Ishikawa (cell line): ENCODE measurements around the gene SV2B.

Source experiments
- CREB1 ChIP-seq: IDR thresholded peaks from 2 replicates; pipeline ENCODE4 v1.6.1; 2012; ENCODE audit warnings: low read depth
- EGR1 ChIP-seq: IDR thresholded peaks from 2 replicates; pipeline ENCODE4 v1.6.1; 2012
- EP300 ChIP-seq: IDR thresholded peaks from 2 replicates; pipeline ENCODE4 v1.6.1; 2012; ENCODE audit warnings: borderline replicate concordance
- FOXM1 ChIP-seq: IDR thresholded peaks from 2 replicates; pipeline ENCODE4 v1.6.1; 2012; ENCODE audit warnings: low read depth, borderline replicate concordance
- MAX ChIP-seq: IDR thresholded peaks from 2 replicates; pipeline ENCODE4 v1.6.1; 2012
- REST ChIP-seq: IDR thresholded peaks from 2 replicates; pipeline ENCODE4 v1.6.1; 2012; ENCODE audit warnings: low read depth, mild to moderate bottlenecking
- TAF1 ChIP-seq: IDR thresholded peaks from 2 replicates; pipeline ENCODE4 v1.6.1; 2012; ENCODE audit warnings: low read depth, mild to moderate bottlenecking
- TCF12 ChIP-seq: IDR thresholded peaks from 2 replicates; pipeline ENCODE4 v1.6.1; 2012; ENCODE audit warnings: low read depth
- ZBTB7A ChIP-seq: IDR thresholded peaks from 2 replicates; pipeline ENCODE4 v1.6.1; 2012; ENCODE audit warnings: low read depth

- no peak for TF ChIP-seq MAX
- TF ChIP-seq FOXM1 = no peak
- TF ChIP-seq ZBTB7A = no peak
- TF ChIP-seq EP300 = no peak
- TF ChIP-seq EGR1 = no peak
- TF ChIP-seq CREB1 = no peak
- no peak for TF ChIP-seq REST
- no peak for TF ChIP-seq TCF12
- TF ChIP-seq TAF1 = no peak
Observed at GRCh38 chr15:91319371-91320059, 219.5 kb downstream of the SV2B start.
